GM23338 (cell line): ENCODE data around the gene PPHLN1. TPM values are rescaled to one million over a fixed set of nuclear protein-coding genes. Genes with fewer than 3 reads are reported as not detected.

ENCODE experiments used
- ATAC-seq: fragments of 200-7000 bp; cut with Tn5 transposase; 3 replicates; pipeline ENCODE4 v1.9.1; 2020
- DNase-seq: peaks from one replicate; pipeline ENCODE4 v3.0.0-alpha.2; 2015; ENCODE audit warnings: low spot score
- H2AFZ ChIP-seq: fragments of 200-600 bp; sonication (generic); 2 replicates; pipeline ENCODE4 v1.8.0; 2016; ENCODE audit warnings: antibody characterized with exemption, mild to moderate bottlenecking, moderate library complexity
- H3F3A ChIP-seq: fragments of 200-600 bp; sonication (generic); replicated peaks from 2 replicates; pipeline ENCODE4 v1.8.0; 2017; ENCODE audit warnings: antibody characterized with exemption, mixed run types, low read depth
- H3K27ac ChIP-seq: fragments of 200-600 bp; sonication (generic); 2 replicates; pipeline ENCODE4 v1.6.1; 2016; ENCODE audit warnings: low read depth
- H3K27me3 ChIP-seq: fragments of 200-600 bp; sonication (generic); 2 replicates; pipeline ENCODE4 v1.8.0; 2016; ENCODE audit warnings: mild to moderate bottlenecking, mixed run types, moderate library complexity; ENCODE audit not compliant: insufficient read depth
- H3K36me3 ChIP-seq: fragments of 200-600 bp; sonication (generic); 2 replicates; pipeline ENCODE4 v1.8.0; 2016; ENCODE audit warnings: mild to moderate bottlenecking; ENCODE audit not compliant: insufficient read depth
- H3K4me1 ChIP-seq: fragments of 200-600 bp; sonication (generic); 2 replicates; pipeline ENCODE4 v1.8.0; 2016; ENCODE audit warnings: mild to moderate bottlenecking, moderate library complexity; ENCODE audit not compliant: insufficient read depth
- H3K4me2 ChIP-seq: fragments of 200-600 bp; sonication (generic); 2 replicates; pipeline ENCODE4 v1.7.1; 2017; ENCODE audit warnings: mixed run types
- H3K4me3 ChIP-seq: fragments of 200-600 bp; sonication (generic); 2 replicates; pipeline ENCODE4 v1.6.1; 2016; ENCODE audit warnings: mixed run types
- H3K79me2 ChIP-seq: fragments of 200-600 bp; sonication (generic); replicated peaks from 2 replicates; pipeline ENCODE4 v1.8.0; 2017; ENCODE audit warnings: mild to moderate bottlenecking; ENCODE audit not compliant: insufficient read depth
- H3K9me2 ChIP-seq: fragments of 200-600 bp; sonication (generic); 2 replicates; pipeline ENCODE4 v1.8.0; 2017; ENCODE audit not compliant: insufficient read depth
- H4K20me1 ChIP-seq: fragments of 200-600 bp; sonication (generic); replicated peaks from 2 replicates; pipeline ENCODE4 v1.8.0; 2017; ENCODE audit warnings: mild to moderate bottlenecking; ENCODE audit not compliant: insufficient read depth
- H3K27ac Mint-ChIP-seq: 2 replicates; pipeline ENCODE4 v1.8.0; 2020; ENCODE audit warnings: inconsistent platforms, mild to moderate bottlenecking, moderate library complexity, mixed read lengths
- H3K27me3 Mint-ChIP-seq: 3 replicates; pipeline ENCODE4 v1.8.0; 2022; ENCODE audit warnings: low read depth, mild to moderate bottlenecking, moderate library complexity, mixed read lengths, inconsistent platforms; ENCODE audit not compliant: insufficient read depth, poor library complexity
- H3K36me3 Mint-ChIP-seq: 3 replicates; pipeline ENCODE4 v1.8.0; 2021; ENCODE audit warnings: low read depth, mild to moderate bottlenecking, inconsistent platforms, moderate library complexity, mixed read lengths
- H3K4me1 Mint-ChIP-seq: 3 replicates; pipeline ENCODE4 v1.8.0; 2020; ENCODE audit warnings: mild to moderate bottlenecking, inconsistent platforms, mixed read lengths
- H3K4me3 Mint-ChIP-seq: 3 replicates; pipeline ENCODE4 v1.8.0; 2021; ENCODE audit warnings: moderate library complexity, mild to moderate bottlenecking, inconsistent platforms, mixed read lengths
- H3K9me3 Mint-ChIP-seq: 3 replicates; pipeline ENCODE4 v1.8.0; 2020; ENCODE audit warnings: moderate library complexity, mild to moderate bottlenecking, inconsistent platforms, mixed read lengths
- CREB1 ChIP-seq: fragments of 250-450 bp; sonication (Bioruptor Pico); IDR thresholded peaks from 2 replicates; pipeline ENCODE4 v1.5.0; 2020; ENCODE audit warnings: low read depth, mild to moderate bottlenecking, moderate library complexity
- EZH2phosphoT487 ChIP-seq: fragments of 200-600 bp; sonication (generic); IDR thresholded peaks from one replicate; pipeline ENCODE4 v1.8.1; 2018; ENCODE audit warnings: antibody characterized with exemption; ENCODE audit not compliant: unreplicated experiment
- JUNB ChIP-seq: IDR thresholded peaks from one replicate; pipeline ENCODE4 v1.6.1; 2016; ENCODE audit warnings: antibody characterized with exemption; ENCODE audit not compliant: unreplicated experiment
- NANOG ChIP-seq: IDR thresholded peaks from 2 replicates; pipeline ENCODE4 v1.6.1; 2016; ENCODE audit warnings: antibody characterized with exemption, borderline replicate concordance
- POLR2AphosphoS5 ChIP-seq: IDR thresholded peaks from 2 replicates; pipeline ENCODE4 v1.6.1; 2016; ENCODE audit warnings: antibody characterized with exemption, low read depth
- STAT1 ChIP-seq: IDR thresholded peaks from one replicate; pipeline ENCODE4 v1.6.1; 2016; ENCODE audit warnings: antibody characterized with exemption; ENCODE audit not compliant: unreplicated experiment
- ZNF331 ChIP-seq: fragments of 250-450 bp; sonication (Bioruptor Pico); IDR thresholded peaks from 2 replicates; pipeline ENCODE4 v1.5.0; 2020; ENCODE audit warnings: low read depth, mild to moderate bottlenecking, moderate library complexity
- polyA plus RNA-seq: library from polyadenylated mRNA; unstranded; fragments of >200 nt; fragmentation: Nextera tagmentation; extraction: Ambion mirVana; gene quantifications from 2 replicates; pipeline ENCODE4 v1.2.1, GENCODE V29; 2016
- total RNA-seq: library from RNA; depleted of rRNA; stranded (reverse); fragments of >200 nt; shearing (Covaris generic); gene quantifications from 2 replicates; pipeline ENCODE4 v1.2.3, GENCODE V29; 2014
- TF ChIP-seq, protein P1 (sequence below): fragments of 250-450 bp; sonication (Bioruptor Pico); IDR thresholded peaks from 2 replicates; pipeline ENCODE4 v1.5.0; 2020; ENCODE audit warnings: mild to moderate bottlenecking, moderate library complexity
- TF ChIP-seq, protein P2 (sequence below), 2 experiments: fragments of 200-600 bp in 1 of 2; sonication (generic) in 1 of 2; conservative IDR thresholded peaks; 2 replicates each; pipeline versions ENCODE4 v1.5.1 to v1.6.1; 2016 to 2017; ENCODE audit warnings: antibody characterized with exemption in 2 of 2, low read depth in 2 of 2, mild to moderate bottlenecking in 2 of 2, moderate library complexity in 1 of 2

The PPHLN1 gene
- total and polyA plus RNA-seq, 2 experiments from 2014 or later, result 93.0 to 103 TPM

DNA sequence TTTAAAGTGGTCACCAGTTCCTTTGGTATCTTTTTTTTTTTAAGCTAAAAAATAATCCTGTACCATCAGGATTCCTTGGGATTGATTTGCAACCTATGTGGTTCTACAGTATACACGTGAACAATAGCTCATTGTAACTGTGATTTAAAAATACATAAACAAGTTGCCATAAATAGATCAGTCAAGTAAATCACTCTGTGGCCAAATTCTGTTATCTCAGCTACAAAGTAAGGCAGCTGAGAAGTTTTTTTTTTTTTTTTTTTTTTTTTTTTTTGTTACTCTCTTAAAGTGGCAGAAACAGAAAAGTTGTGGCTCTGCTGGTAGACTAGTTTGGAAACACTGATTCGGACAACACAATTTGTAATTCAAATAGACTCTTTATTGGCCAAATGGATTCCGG is 159.0 kb downstream of the PPHLN1 start (continued):
- TF ChIP-seq, protein P1, sequence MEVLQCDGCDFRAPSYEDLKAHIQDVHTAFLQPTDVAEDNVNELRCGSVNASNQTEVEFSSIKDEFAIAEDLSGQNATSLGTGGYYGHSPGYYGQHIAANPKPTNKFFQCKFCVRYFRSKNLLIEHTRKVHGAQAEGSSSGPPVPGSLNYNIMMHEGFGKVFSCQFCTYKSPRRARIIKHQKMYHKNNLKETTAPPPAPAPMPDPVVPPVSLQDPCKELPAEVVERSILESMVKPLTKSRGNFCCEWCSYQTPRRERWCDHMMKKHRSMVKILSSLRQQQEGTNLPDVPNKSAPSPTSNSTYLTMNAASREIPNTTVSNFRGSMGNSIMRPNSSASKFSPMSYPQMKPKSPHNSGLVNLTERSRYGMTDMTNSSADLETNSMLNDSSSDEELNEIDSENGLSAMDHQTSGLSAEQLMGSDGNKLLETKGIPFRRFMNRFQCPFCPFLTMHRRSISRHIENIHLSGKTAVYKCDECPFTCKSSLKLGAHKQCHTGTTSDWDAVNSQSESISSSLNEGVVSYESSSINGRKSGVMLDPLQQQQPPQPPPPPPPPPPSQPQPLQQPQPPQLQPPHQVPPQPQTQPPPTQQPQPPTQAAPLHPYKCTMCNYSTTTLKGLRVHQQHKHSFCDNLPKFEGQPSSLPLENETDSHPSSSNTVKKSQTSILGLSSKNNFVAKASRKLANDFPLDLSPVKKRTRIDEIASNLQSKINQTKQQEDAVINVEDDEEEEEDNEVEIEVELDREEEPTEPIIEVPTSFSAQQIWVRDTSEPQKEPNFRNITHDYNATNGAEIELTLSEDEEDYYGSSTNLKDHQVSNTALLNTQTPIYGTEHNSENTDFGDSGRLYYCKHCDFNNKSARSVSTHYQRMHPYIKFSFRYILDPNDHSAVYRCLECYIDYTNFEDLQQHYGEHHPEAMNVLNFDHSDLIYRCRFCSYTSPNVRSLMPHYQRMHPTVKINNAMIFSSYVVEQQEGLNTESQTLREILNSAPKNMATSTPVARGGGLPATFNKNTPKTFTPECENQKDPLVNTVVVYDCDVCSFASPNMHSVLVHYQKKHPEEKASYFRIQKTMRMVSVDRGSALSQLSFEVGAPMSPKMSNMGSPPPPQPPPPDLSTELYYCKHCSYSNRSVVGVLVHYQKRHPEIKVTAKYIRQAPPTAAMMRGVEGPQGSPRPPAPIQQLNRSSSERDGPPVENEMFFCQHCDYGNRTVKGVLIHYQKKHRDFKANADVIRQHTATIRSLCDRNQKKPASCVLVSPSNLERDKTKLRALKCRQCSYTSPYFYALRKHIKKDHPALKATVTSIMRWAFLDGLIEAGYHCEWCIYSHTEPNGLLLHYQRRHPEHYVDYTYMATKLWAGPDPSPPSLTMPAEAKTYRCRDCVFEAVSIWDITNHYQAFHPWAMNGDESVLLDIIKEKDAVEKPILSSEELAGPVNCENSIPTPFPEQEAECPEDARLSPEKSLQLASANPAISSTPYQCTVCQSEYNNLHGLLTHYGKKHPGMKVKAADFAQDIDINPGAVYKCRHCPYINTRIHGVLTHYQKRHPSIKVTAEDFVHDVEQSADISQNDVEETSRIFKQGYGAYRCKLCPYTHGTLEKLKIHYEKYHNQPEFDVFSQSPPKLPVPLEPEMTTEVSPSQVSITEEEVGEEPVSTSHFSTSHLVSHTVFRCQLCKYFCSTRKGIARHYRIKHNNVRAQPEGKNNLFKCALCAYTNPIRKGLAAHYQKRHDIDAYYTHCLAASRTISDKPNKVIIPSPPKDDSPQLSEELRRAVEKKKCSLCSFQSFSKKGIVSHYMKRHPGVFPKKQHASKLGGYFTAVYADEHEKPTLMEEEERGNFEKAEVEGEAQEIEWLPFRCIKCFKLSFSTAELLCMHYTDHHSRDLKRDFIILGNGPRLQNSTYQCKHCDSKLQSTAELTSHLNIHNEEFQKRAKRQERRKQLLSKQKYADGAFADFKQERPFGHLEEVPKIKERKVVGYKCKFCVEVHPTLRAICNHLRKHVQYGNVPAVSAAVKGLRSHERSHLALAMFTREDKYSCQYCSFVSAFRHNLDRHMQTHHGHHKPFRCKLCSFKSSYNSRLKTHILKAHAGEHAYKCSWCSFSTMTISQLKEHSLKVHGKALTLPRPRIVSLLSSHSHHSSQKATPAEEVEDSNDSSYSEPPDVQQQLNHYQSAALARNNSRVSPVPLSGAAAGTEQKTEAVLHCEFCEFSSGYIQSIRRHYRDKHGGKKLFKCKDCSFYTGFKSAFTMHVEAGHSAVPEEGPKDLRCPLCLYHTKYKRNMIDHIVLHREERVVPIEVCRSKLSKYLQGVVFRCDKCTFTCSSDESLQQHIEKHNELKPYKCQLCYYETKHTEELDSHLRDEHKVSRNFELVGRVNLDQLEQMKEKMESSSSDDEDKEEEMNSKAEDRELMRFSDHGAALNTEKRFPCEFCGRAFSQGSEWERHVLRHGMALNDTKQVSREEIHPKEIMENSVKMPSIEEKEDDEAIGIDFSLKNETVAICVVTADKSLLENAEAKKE (CRISPR knock-in tag), result no peak
- TF ChIP-seq EZH2phosphoT487, result no peak
- no peak for TF ChIP-seq ZNF331
- TF ChIP-seq JUNB, result no peak
- TF ChIP-seq, protein P2, sequence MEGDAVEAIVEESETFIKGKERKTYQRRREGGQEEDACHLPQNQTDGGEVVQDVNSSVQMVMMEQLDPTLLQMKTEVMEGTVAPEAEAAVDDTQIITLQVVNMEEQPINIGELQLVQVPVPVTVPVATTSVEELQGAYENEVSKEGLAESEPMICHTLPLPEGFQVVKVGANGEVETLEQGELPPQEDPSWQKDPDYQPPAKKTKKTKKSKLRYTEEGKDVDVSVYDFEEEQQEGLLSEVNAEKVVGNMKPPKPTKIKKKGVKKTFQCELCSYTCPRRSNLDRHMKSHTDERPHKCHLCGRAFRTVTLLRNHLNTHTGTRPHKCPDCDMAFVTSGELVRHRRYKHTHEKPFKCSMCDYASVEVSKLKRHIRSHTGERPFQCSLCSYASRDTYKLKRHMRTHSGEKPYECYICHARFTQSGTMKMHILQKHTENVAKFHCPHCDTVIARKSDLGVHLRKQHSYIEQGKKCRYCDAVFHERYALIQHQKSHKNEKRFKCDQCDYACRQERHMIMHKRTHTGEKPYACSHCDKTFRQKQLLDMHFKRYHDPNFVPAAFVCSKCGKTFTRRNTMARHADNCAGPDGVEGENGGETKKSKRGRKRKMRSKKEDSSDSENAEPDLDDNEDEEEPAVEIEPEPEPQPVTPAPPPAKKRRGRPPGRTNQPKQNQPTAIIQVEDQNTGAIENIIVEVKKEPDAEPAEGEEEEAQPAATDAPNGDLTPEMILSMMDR (conservative IDR thresholded peaks at IDR 0.05; ENCODE audit: low read depth in 2 of 2), result no peak
- no peak for TF ChIP-seq NANOG
- no peak for TF ChIP-seq CREB1
- TF ChIP-seq STAT1, result no peak

DNA sequence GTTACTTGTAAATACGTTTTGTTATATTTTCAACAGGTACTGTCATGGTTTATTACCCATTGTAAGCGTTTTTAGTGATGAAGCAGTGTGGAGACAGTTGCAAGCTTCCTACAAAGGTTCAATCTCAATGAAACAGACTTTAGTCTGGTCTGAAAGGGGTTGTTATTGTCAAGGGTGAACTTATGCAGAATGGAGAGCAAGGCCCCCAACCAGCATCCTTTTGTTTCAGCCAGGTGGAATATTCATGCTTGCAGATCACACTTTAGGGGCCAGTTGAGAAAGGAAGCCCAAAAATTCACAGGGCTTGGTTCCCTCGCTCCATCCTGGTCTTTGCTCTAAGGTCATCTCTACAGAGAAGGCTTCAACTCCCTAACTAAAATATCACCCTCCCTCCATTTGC is 159.9 kb downstream of the PPHLN1 start:
- Histone ChIP-seq H2AFZ (no peak overlapping the region), H3K79me2 (peaks cover 17% of the 10 kb centered on the region), H4K20me1 (no peaks in the 10 kb centered on the region; the same call in 1 of the 2 replicates), H3K36me3 (no peaks in the 10 kb centered on the region), H3K4me1 (peaks cover 35% of the 10 kb centered on the region), H3K9me2 (no peaks in the 10 kb centered on the region), H3K27ac (peak overlapping the region; percentile 83), H3K4me2 (peak overlapping the region; percentile 84), H3F3A (0 out of 2 replicates have a peak, but pooled peaks cover 5% of the 10 kb centered on the region), H3K27me3 (peaks cover 47% of the 10 kb centered on the region), H3K4me3 (peak overlapping the region; percentile 65)
- ATAC-seq (peak; percentile 39), DNase-seq (peak; percentile 85)
- H3K27ac Mint-ChIP-seq, result peak overlapping the region; percentile 70; the same call in 1 of the 2 replicates
- H3K4me1 Mint-ChIP-seq, result peaks cover 55% of the 10 kb centered on the region
- H3K36me3 Mint-ChIP-seq, result no peaks in the 10 kb centered on the region; the same call in 2 of the 3 replicates
- peaks cover 2% of the 10 kb centered on the region; the same call in 1 of the 3 replicates for H3K9me3 Mint-ChIP-seq
- H3K4me3 Mint-ChIP-seq, result peak overlapping the region; percentile 65
- H3K27me3 Mint-ChIP-seq, result peaks cover 27% of the 10 kb centered on the region
- TF ChIP-seq, protein P1 (CRISPR knock-in tag), result peak; percentile 96
- no peak for TF ChIP-seq JUNB
- TF ChIP-seq POLR2AphosphoS5, result peak; percentile 43; the same call in 1 of the 2 replicates
